MCF 10A (cell line): ENCODE data around the gene HBEGF. TPM values are rescaled to one million over a fixed set of nuclear protein-coding genes. Genes with fewer than 3 reads are reported as not detected.

Source experiments
- BruUV-seq: library from RNA; stranded (reverse); fragments of 400-500 nt; replicated peaks from 2 replicates; lab custom pipeline; 2021; lab: Mats Ljungman, UMichigan
- CTCF ChIA-PET: fragments of 300-600 bp; sonication (Branson Sonifier 250); formaldehyde crosslinking; extraction: SDS; loops from one replicate; lab custom pipeline; 2021; ENCODE audit warnings: antibody characterized with exemption, inconsistent platforms; lab: Yijun Ruan, JAX
- POLR2A ChIA-PET: fragments of 300-600, 350-650 bp; sonication (Branson Sonifier 250); formaldehyde crosslinking; extraction: SDS; loops from one replicate; lab custom pipeline; 2020; ENCODE audit warnings: antibody characterized with exemption, inconsistent platforms; lab: Yijun Ruan, JAX
- DNase-seq: peaks from one replicate; pipeline ENCODE4 v3.0.0-alpha.2; 2018; ENCODE audit not compliant: unreplicated experiment
- H3K27ac Mint-ChIP-seq: one replicate; pipeline ENCODE4 v1.8.0; 2022; ENCODE audit warnings: mild to moderate bottlenecking, low read depth, mixed read lengths; ENCODE audit not compliant: unreplicated experiment
- H3K27me3 Mint-ChIP-seq: one replicate; pipeline ENCODE4 v1.8.0; 2022; ENCODE audit warnings: mixed read lengths; ENCODE audit not compliant: insufficient read depth, unreplicated experiment
- H3K36me3 Mint-ChIP-seq: one replicate; pipeline ENCODE4 v1.8.0; 2022; ENCODE audit warnings: mild to moderate bottlenecking, moderate library complexity, mixed read lengths; ENCODE audit not compliant: insufficient read depth, unreplicated experiment
- H3K4me1 Mint-ChIP-seq: one replicate; pipeline ENCODE4 v1.8.0; 2022; ENCODE audit warnings: mixed read lengths; ENCODE audit not compliant: insufficient read depth, unreplicated experiment
- H3K4me3 Mint-ChIP-seq: one replicate; pipeline ENCODE4 v1.8.0; 2022; ENCODE audit warnings: mild to moderate bottlenecking, moderate library complexity, mixed read lengths; ENCODE audit not compliant: unreplicated experiment
- H3K9me3 Mint-ChIP-seq: one replicate; pipeline ENCODE4 v1.8.0; 2022; ENCODE audit warnings: mixed read lengths; ENCODE audit not compliant: unreplicated experiment
- intact Hi-C: fragments of 100-400 bp; cut with micrococcal nuclease; formaldehyde crosslinking; loops from 2 replicates; pipeline ENCODE4 v1.14.1; 2022
- total RNA-seq: library from RNA; stranded (reverse); gene quantifications from 2 replicates; pipeline ENCODE4 v1.2.3, GENCODE V29; 2022
- TF ChIP-seq, protein P1 (sequence below): fragments of 200-600 bp; IDR thresholded peaks from one replicate; pipeline ENCODE4 v1.8.0; 2022; ENCODE audit warnings: antibody characterized with exemption, mild to moderate bottlenecking; ENCODE audit not compliant: unreplicated experiment

HBEGF gene
- total RNA-seq, 1 experiment from 2014 or later = 55.7 TPM

DNA sequence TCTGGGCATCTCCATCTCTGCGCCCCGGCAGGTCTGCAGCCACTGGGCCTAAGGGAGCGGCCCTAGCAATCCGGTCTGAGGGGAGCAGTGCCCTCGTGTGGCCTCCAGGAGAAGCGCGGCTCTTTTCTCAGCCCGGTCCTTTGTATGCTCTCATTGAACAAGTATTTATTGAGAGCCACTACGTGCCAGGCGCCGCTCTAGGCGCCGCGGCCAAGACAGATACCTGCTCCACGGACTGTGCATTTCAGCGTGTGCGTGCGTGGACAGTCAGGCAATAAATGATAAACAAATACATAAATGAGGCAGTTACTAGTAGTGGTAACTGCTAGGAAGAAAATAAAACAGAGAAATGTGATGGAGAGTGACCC is 11.3 kb upstream of the HBEGF start:
- POLR2A ChIA-PET = interaction anchor here (1.5 to 1.9 kb wide), 3 partner anchors 114 to 118 kb away, joined by 6 to 10 read pairs (median 7); no protein-coding TSS in a partner anchor
- CTCF ChIA-PET = interaction anchor here (0.6 to 10.7 kb wide), 20 partner anchors 7 to 361 kb away, joined by 3 to 286 read pairs (median 8); partner anchors contain the start of genes HBEGF, PFDN1 and TMCO6
- H3K27ac Mint-ChIP-seq = no peak overlapping the region
- BruUV-seq = no TSS peak
- peak; percentile 91 for DNase-seq
- no peaks in the 10 kb centered on the region for H3K27me3 Mint-ChIP-seq
- TF ChIP-seq, protein P1, sequence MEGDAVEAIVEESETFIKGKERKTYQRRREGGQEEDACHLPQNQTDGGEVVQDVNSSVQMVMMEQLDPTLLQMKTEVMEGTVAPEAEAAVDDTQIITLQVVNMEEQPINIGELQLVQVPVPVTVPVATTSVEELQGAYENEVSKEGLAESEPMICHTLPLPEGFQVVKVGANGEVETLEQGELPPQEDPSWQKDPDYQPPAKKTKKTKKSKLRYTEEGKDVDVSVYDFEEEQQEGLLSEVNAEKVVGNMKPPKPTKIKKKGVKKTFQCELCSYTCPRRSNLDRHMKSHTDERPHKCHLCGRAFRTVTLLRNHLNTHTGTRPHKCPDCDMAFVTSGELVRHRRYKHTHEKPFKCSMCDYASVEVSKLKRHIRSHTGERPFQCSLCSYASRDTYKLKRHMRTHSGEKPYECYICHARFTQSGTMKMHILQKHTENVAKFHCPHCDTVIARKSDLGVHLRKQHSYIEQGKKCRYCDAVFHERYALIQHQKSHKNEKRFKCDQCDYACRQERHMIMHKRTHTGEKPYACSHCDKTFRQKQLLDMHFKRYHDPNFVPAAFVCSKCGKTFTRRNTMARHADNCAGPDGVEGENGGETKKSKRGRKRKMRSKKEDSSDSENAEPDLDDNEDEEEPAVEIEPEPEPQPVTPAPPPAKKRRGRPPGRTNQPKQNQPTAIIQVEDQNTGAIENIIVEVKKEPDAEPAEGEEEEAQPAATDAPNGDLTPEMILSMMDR = peak; percentile 97
- no peaks in the 10 kb centered on the region for H3K9me3 Mint-ChIP-seq
- H3K36me3 Mint-ChIP-seq = no peaks in the 10 kb centered on the region
- H3K4me1 Mint-ChIP-seq = peaks cover 8% of the 10 kb centered on the region
- H3K4me3 Mint-ChIP-seq = peak overlapping the region; percentile 33
- intact Hi-C loops = loop anchor here (1.0 to 2.0 kb wide), 3 partner anchors 11 to 283 kb away; partner anchors contain the start of gene HBEGF

DNA sequence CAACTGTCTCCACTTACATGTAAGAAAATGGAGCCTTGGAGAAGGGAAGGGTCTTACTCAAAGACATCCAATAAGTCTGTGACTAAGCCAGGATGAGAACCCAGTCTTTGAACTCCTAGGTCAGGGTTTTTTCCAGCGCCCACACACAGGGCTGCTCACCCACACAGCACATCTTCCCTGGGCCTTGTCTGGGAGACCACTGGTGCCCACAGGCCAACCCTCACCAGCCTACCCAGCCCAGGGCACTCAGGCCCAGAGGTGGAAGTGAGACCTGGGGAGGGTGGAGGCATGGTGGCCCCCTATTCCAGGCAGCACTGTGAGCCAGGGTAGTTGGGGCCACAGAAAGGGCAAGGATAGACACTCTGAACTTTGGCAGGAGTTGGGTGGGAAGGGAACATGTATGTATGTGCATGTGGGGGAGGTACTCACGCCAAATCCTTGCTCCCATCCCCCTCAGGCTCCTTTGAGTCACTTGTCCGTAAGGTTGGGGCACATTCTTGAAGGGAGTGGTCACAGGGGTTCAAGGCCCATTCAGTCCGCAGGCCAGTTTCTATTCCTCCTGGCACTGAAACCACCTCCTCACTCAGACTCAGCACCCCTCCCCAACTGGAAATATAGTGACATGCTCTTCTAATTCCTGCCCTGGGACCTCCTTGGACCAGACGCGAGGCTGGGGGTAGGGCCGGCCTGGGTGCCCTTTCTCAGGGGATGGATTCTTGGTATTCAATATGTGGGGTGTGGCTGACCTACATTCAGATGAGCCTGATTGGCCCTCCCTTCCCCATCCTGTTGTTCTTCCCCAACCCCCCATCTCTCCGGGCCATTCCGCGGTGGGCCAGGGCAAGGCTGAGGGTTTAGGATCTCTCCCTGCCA is 10.7 kb upstream of the HBEGF start:
- peak overlapping the region; percentile 33 for H3K4me3 Mint-ChIP-seq
- H3K4me1 Mint-ChIP-seq = peaks cover 8% of the 10 kb centered on the region
- no peak overlapping the region for H3K27ac Mint-ChIP-seq
- H3K36me3 Mint-ChIP-seq = no peaks in the 10 kb centered on the region
- no TSS peak for BruUV-seq
- CTCF ChIA-PET = interaction anchor here (0.6 to 23.2 kb wide), 6 partner anchors 11 to 128 kb away, joined by 3 to 1450 read pairs (median 3); partner anchors contain the start of gene HBEGF
- TF ChIP-seq, protein P1 = no peak
- POLR2A ChIA-PET = interaction anchor here (1.0 kb wide), 1 partner anchor 44 kb away, joined by 3 read pairs; the partner anchor contains the start of gene ANKHD1
- no peak for DNase-seq
- H3K9me3 Mint-ChIP-seq = no peaks in the 10 kb centered on the region
- intact Hi-C loops = loop anchor here (1.0 to 2.0 kb wide), 3 partner anchors 11 to 282 kb away; partner anchors contain the start of gene HBEGF
- H3K27me3 Mint-ChIP-seq = no peaks in the 10 kb centered on the region

DNA sequence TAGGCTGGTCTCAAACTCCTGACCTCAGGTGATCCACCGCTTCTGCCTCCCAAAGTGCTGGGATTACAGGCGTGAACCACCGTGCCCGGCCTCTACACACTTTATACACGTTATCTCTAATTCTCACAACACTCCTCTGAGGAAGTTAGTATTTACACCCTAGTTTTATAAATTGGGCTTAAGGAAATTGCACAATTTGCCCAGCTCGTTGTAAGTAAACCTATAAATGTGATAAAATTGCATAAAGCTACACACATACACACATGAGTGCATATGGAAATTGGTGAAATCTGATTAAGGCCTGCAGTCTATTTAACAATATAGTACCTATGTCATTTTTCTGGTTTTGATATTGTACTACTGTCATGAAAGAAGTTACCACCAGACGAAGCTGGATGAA is 9.1 kb upstream of the HBEGF start:
- intact Hi-C loops = no loop called here
- Mint-ChIP-seq H3K27ac (no peak overlapping the region), H3K4me3 (no peak overlapping the region), H3K4me1 (peaks cover 8% of the 10 kb centered on the region), H3K36me3 (no peaks in the 10 kb centered on the region), H3K9me3 (no peaks in the 10 kb centered on the region), H3K27me3 (no peaks in the 10 kb centered on the region)
- CTCF ChIA-PET = interaction anchor here (0.6 to 23.2 kb wide), 11 partner anchors 10 to 441 kb away, joined by 3 to 1450 read pairs (median 3); partner anchors contain the start of gene HBEGF
- no peak for DNase-seq
- BruUV-seq = no TSS peak
- POLR2A ChIA-PET = interaction anchor here (0.6 to 2.3 kb wide), 5 partner anchors 9 to 1845 kb away, joined by 3 to 10 read pairs (median 4); partner anchors contain the start of gene HBEGF
- TF ChIP-seq, protein P1 = no peak
